Measurements from ENCODE around the gene TCF3. TPM values are rescaled to one million over a fixed set of nuclear protein-coding genes. Genes with fewer than 3 reads are reported as not detected.
"Not testable (repeated sequence)": the region's sequence is repeated elsewhere in the genome, so short reads cannot be mapped to it uniquely, and the experiment has no call there.

Gene TCF3
- total RNA-seq, 2 donors from 2014 or later = 18.5 to 28.7 TPM

GRCh38 chr19:1668486-1669270 lies 16.3 kb upstream of the TCF3 start:
- TF ChIP-seq CTCF (IDR thresholded peaks at IDR 0.05) = no peak
- Histone ChIP-seq H3K27ac (no peak overlapping the region), H3K4me3 (no peak overlapping the region), H3K36me3 (no peaks in the 10 kb centered on the region), H3K27me3 (peaks cover 22 to 36% of the 10 kb centered on the region in 2 donors), H3K4me1 (peaks cover 0 to 24% of the 10 kb centered on the region in 2 donors), H3K9me3 (no peaks in the 10 kb centered on the region)
- DNase-seq (ENCODE audit: low spot score) = no peak

- Histone ChIP-seq H3K27me3 (peaks cover 22 to 33% of the 10 kb centered on the region in 2 donors), H3K4me3 (no peak overlapping the region), H3K27ac (no peak overlapping the region), H3K4me1 (peaks cover 0 to 24% of the 10 kb centered on the region in 2 donors), H3K9me3 (no peaks in the 10 kb centered on the region), H3K36me3 (no peaks in the 10 kb centered on the region)
- no peak for DNase-seq (ENCODE audit: low spot score)
- TF ChIP-seq CTCF (IDR thresholded peaks at IDR 0.05) = no peak
Measured at GRCh38 chr19:1668048-1668485, 15.7 kb upstream of the TCF3 start.

- TF ChIP-seq CTCF (IDR thresholded peaks at IDR 0.05) = no peak
- Histone ChIP-seq H3K36me3 (no peaks in the 10 kb centered on the region), H3K9me3 (no peaks in the 10 kb centered on the region), H3K4me3 (no peak overlapping the region), H3K27me3 (peaks cover 11 to 15% of the 10 kb centered on the region in 2 donors), H3K27ac (no peak overlapping the region), H3K4me1 (peaks cover 0 to 14% of the 10 kb centered on the region in 2 donors)
- no peak for DNase-seq (ENCODE audit: low spot score)
Measured at GRCh38 chr19:1665565-1666047, 13.2 kb upstream of the TCF3 start.

- no peaks in the 10 kb centered on the region for H3K36me3 ChIP-seq
Measured at GRCh38 chr19:1663852-1664251, 11.4 kb upstream of the TCF3 start.

GRCh38 chr19:1663227-1663626 lies 10.8 kb upstream of the TCF3 start:
- not testable (repeated sequence) for H3K27me3 ChIP-seq

More at GRCh38 chr19:1663852-1664251, 11.4 kb upstream of the TCF3 start:
- DNase-seq (ENCODE audit: low spot score) = no peak
- peaks cover 9% of the 10 kb centered on the region in 2 donors for H3K27me3 ChIP-seq
- no peak for TF ChIP-seq CTCF (IDR thresholded peaks at IDR 0.05)
- no peaks in the 10 kb centered on the region for H3K9me3 ChIP-seq
- no peak overlapping the region for H3K4me3 ChIP-seq
- peaks cover 0 to 10% of the 10 kb centered on the region in 2 donors for H3K4me1 ChIP-seq
- no peak overlapping the region for H3K27ac ChIP-seq

GRCh38 chr19:1661995-1662394 lies 9.6 kb upstream of the TCF3 start:
- no peaks in the 10 kb centered on the region for H3K4me1 ChIP-seq
- H3K27me3 ChIP-seq = no peaks in the 10 kb centered on the region
- H3K4me3 ChIP-seq = no peak overlapping the region
- H3K36me3 ChIP-seq = no peaks in the 10 kb centered on the region
- H3K9me3 ChIP-seq = no peaks in the 10 kb centered on the region
- DNase-seq (ENCODE audit: low spot score) = no peak
- H3K27ac ChIP-seq = no peak overlapping the region
- TF ChIP-seq CTCF (IDR thresholded peaks at IDR 0.05) = no peak

More at GRCh38 chr19:1663227-1663626, 10.8 kb upstream of the TCF3 start:
- not testable (repeated sequence) for H3K36me3 ChIP-seq; DNase-seq (ENCODE audit: low spot score); H3K4me1 ChIP-seq; H3K9me3 ChIP-seq; H3K4me3 ChIP-seq; H3K27ac ChIP-seq

Data from right atrium auricular region (tissue), 2 donors.